Lower leg skin (tissue), 3 donors: ENCODE data around the gene ZNF524.

Experiments
- CTCF ChIP-seq, 3 donors: fragments of 450-650 bp; IDR thresholded peaks; one replicate each; pipeline ENCODE4 v1.5.1; 2016; ENCODE audit warnings: antibody characterized with exemption in 3 of 3, mild to moderate bottlenecking in 3 of 3, moderate library complexity in 2 of 3
- POLR2A ChIP-seq, 2 donors: fragments of 450-650 bp; IDR thresholded peaks; one replicate each; pipeline ENCODE4 v1.6.1; 2016 to 2017; ENCODE audit warnings: antibody characterized with exemption in 2 of 2, mild to moderate bottlenecking in 1 of 2, moderate library complexity in 1 of 2

DNA sequence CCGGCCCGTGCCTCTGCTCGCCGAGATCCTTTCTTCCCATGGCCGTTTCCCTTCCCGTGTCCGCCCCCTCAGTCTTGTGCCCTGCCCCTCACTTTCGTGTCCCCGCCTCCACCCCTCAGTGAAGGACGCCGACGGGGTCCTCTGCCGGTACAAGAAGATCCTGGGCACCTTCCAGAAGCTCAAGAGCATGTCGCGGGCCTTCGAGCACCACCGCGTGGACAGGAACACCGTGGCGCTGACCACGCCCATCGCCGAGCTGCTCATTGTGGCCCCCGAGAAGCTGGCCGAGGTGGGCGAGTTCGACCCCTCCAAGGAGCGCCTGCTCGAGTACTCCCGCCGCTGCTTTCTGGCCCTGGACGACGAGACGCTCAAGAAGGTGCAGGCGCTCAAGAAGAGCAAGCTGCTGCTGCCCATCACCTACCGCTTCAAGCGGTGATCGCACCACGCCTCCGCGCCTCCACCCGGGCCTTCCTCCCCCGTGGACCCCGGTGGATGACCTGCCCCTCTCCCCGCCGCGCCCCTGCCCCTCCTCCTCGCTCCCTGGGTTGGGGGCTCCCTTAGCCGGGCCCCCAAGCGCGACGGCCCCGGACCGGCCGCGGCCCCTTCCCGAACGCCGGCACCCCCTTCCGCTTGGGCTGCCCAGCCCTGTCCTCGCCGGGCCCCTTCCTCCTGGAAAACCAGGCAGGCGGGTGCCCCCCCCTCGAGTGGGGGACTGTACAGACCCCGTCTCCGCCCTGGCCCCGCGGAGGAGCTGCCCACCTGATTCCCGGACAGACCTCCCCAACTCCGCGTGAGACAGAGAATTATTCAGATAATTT is 52.4 kb downstream of the ZNF524 start:
- TF ChIP-seq POLR2A (IDR thresholded peaks at IDR 0.05) (no peak), CTCF (IDR thresholded peaks at IDR 0.05) (no peak)
